ENCODE data around the gene PIK3CA.

GRCh38 chr3:179244878-179245277 is 96.7 kb downstream of the PIK3CA start:
- no peak for TF ChIP-seq POLR2AphosphoS5 (IDR thresholded peaks at IDR 0.05)
- no peak for TF ChIP-seq CTCF (IDR thresholded peaks at IDR 0.05)
- TF ChIP-seq EP300 (IDR thresholded peaks at IDR 0.05): no peak
